Endothelial cell of umbilical vein (primary cell): ENCODE measurements around the gene KLK14. TPM values are rescaled to one million over a fixed set of nuclear protein-coding genes. Genes with fewer than 3 reads are reported as not detected.

ENCODE experiments used
- BruUV-seq: library from RNA; stranded (reverse); fragments of 400-500 nt; replicated peaks from 2 replicates; lab custom pipeline; 2021; lab: Mats Ljungman, UMichigan
- CTCF ChIA-PET: fragments of 300-600, 350-600 bp; sonication (Branson Sonifier 250); formaldehyde crosslinking; loops from one replicate; lab custom pipeline; 2021; ENCODE audit warnings: antibody characterized with exemption, inconsistent platforms; lab: Charles Lee
- POLR2A ChIA-PET: fragments of 300-600, 350-600 bp; sonication (Branson Sonifier 250); formaldehyde crosslinking; loops from one replicate; lab custom pipeline; 2021; ENCODE audit warnings: antibody characterized with exemption, inconsistent platforms; lab: Charles Lee
- DNase-seq: peaks from one replicate; pipeline ENCODE4 v3.0.0-alpha.2; 2011; ENCODE audit warnings: low read depth, low spot score
- FAIRE-seq: peaks from 2 replicates; lab custom pipeline; 2011; peaks lifted over from hg19 to GRCh38; lab: Jason Lieb, UNC
- H2AFZ ChIP-seq: 2 replicates; pipeline ENCODE4 v1.6.0; 2012; ENCODE audit warnings: low read depth, low read length, control low read depth, inconsistent platforms
- H3K27ac ChIP-seq: 2 replicates; pipeline ENCODE4 v1.5.1; 2011; ENCODE audit warnings: low read depth, mild to moderate bottlenecking, control low read depth, low read length, moderate library complexity; ENCODE audit not compliant: insufficient read depth
- H3K27me3 ChIP-seq, 2 experiments: 2 replicates each; pipeline versions ENCODE4 v1.6.0 to v1.6.1; 2011; ENCODE audit warnings: low read length in 2 of 2, mixed read lengths in 1 of 2; ENCODE audit not compliant: control insufficient read depth in 2 of 2, insufficient read depth in 2 of 2
- H3K36me3 ChIP-seq, 2 experiments: 2 replicates in 1 of 2; 3 replicates in 1 of 2; pipeline ENCODE4 v1.5.1; 2011; ENCODE audit warnings: low read length in 2 of 2, mild to moderate bottlenecking in 1 of 2, moderate library complexity in 1 of 2; ENCODE audit not compliant: control insufficient read depth in 2 of 2, insufficient read depth in 2 of 2; ENCODE audit errors: extremely low read depth in 1 of 2
- H3K4me1 ChIP-seq: 3 replicates; pipeline ENCODE4 v1.5.1; 2011; ENCODE audit warnings: mild to moderate bottlenecking, low read length; ENCODE audit not compliant: control insufficient read depth, insufficient read depth; ENCODE audit errors: extremely low read depth
- H3K4me2 ChIP-seq: 2 replicates; pipeline ENCODE4 v1.6.1; 2011; ENCODE audit warnings: low read length, control low read depth, mixed read lengths; ENCODE audit not compliant: insufficient read depth
- H3K4me3 ChIP-seq, 3 experiments: fragments of 200-600 bp in 1 of 3; sonication (generic), shearing (Covaris generic) in 1 of 3; replicated peaks in 1 of 3; 2 replicates each; pipeline ENCODE4 v1.5.1; 2011 to 2016; ENCODE audit warnings: control low read depth in 3 of 3, low read length in 3 of 3, mild to moderate bottlenecking in 2 of 3, inconsistent platforms in 1 of 3, low read depth in 1 of 3, moderate library complexity in 1 of 3; ENCODE audit not compliant: insufficient read depth in 1 of 3
- H3K79me2 ChIP-seq: 2 replicates; pipeline ENCODE4 v1.6.0; 2012; ENCODE audit warnings: low read length, inconsistent platforms; ENCODE audit not compliant: control insufficient read depth, insufficient read depth
- H3K9ac ChIP-seq: replicated peaks from 2 replicates; pipeline ENCODE3; 2011; ENCODE audit warnings: low read length, control low read depth; ENCODE audit not compliant: insufficient read depth; ENCODE audit errors: extremely low read depth
- H3K9me1 ChIP-seq: replicated peaks from 3 replicates; pipeline ENCODE4 v1.6.0; 2011; ENCODE audit warnings: mild to moderate bottlenecking, low read length; ENCODE audit not compliant: control insufficient read depth, insufficient read depth; ENCODE audit errors: extremely low read depth
- H3K9me3 ChIP-seq: replicated peaks from 2 replicates; pipeline ENCODE4 v1.5.1; 2012; ENCODE audit warnings: low read length, inconsistent platforms; ENCODE audit not compliant: control insufficient read depth, insufficient read depth
- H4K20me1 ChIP-seq: replicated peaks from 2 replicates; pipeline ENCODE3; 2011; ENCODE audit warnings: mild to moderate bottlenecking, low read length; ENCODE audit not compliant: control insufficient read depth, insufficient read depth; ENCODE audit errors: extremely low read depth
- EZH2 ChIP-seq: IDR thresholded peaks from 2 replicates; pipeline ENCODE4 v1.6.1; 2012; ENCODE audit warnings: borderline replicate concordance, low read depth, mild to moderate bottlenecking, moderate library complexity, low read length, inconsistent platforms; ENCODE audit not compliant: severe bottlenecking
- FOS ChIP-seq: IDR thresholded peaks from 2 replicates; pipeline ENCODE4 v1.6.1; 2011; ENCODE audit warnings: mild to moderate bottlenecking, low read length, moderate library complexity, borderline replicate concordance; ENCODE audit not compliant: insufficient read depth
- GATA2 ChIP-seq: IDR thresholded peaks from 2 replicates; pipeline ENCODE4 v1.7.0; 2011; ENCODE audit warnings: low read depth, mild to moderate bottlenecking, moderate library complexity, mixed read lengths, low read length; ENCODE audit not compliant: insufficient read length, insufficient read depth
- JUN ChIP-seq: IDR thresholded peaks from 2 replicates; pipeline ENCODE4 v1.6.1; 2011; ENCODE audit warnings: borderline replicate concordance, low read depth; ENCODE audit not compliant: insufficient read length, insufficient read depth
- MAX ChIP-seq: IDR thresholded peaks from 2 replicates; pipeline ENCODE4 v1.6.1; 2011; ENCODE audit not compliant: insufficient read depth, insufficient read length
- MYC ChIP-seq: IDR thresholded peaks from one replicate; pipeline ENCODE4 v1.6.1; 2011; ENCODE audit warnings: mild to moderate bottlenecking, low read depth, low read length
- POLR2A ChIP-seq: IDR thresholded peaks from 2 replicates; pipeline ENCODE4 v1.6.1; 2012; ENCODE audit warnings: low read depth, mild to moderate bottlenecking, control low read depth, low read length
- POLR2AphosphoS5 ChIP-seq: IDR thresholded peaks from 2 replicates; pipeline ENCODE4 v1.6.1; 2012; ENCODE audit warnings: low read depth, mild to moderate bottlenecking, control low read depth, low read length, moderate library complexity; ENCODE audit not compliant: insufficient read depth
- dilution Hi-C: fragments of 300-500 bp; cut with MboI; formaldehyde crosslinking; loops from one replicate; pipeline ENCODE4 v1.15.0; 2019; ENCODE audit warnings: low sequenced_read_pairs; ENCODE audit not compliant: extremely low pct_ligation_motif_present
- intact Hi-C: fragments of 100-400 bp; cut with micrococcal nuclease; formaldehyde crosslinking; loops from one replicate; pipeline ENCODE4 v1.10.0; 2022
- polyA plus RNA-seq, 4 experiments: library from polyadenylated mRNA; depleted of rRNA in 3 of 4; stranded (reverse) in 3 of 4; unstranded in 1 of 4; fragments of >200 nt; gene quantifications; 2 replicates each; pipeline versions ENCODE4 v1.2.1 to v1.2.3, GENCODE V29; 2011 to 2012; ENCODE audit warnings: missing spikeins in 1 of 4
- total RNA-seq: library from RNA; stranded (reverse); gene quantifications from 2 replicates; pipeline ENCODE4 v1.2.3, GENCODE V29; 2021
- TF ChIP-seq, protein P1 (sequence below), 2 donors: IDR thresholded peaks; 1 replicate in 1 of 2; 2 replicates in 1 of 2; pipeline ENCODE4 v1.5.1; 2011; ENCODE audit warnings: low read length in 2 of 2, mild to moderate bottlenecking in 2 of 2, moderate library complexity in 2 of 2, control low read depth in 1 of 2, inconsistent platforms in 1 of 2, low read depth in 1 of 2; ENCODE audit not compliant: insufficient read depth in 1 of 2; ENCODE audit errors: extremely low read depth in 1 of 2

Gene KLK14
- total and polyA plus RNA-seq, 2 donors (not counting 3 experiments of a cell fraction or from before 2014, with no cell fraction given) = 0.12 TPM; not detected in 1

GRCh38 chr19:51047031-51047335 lies 35.7 kb downstream of the KLK14 start:
- FAIRE-seq = no peak
- ChIA-PET CTCF (interaction anchor here (1.3 to 2.3 kb wide), 2 partner anchors 26 to 30 kb away, joined by 4 to 13 read pairs; no protein-coding TSS in a partner anchor), POLR2A (no interaction called here)
- no peak for TF ChIP-seq MYC
- TF ChIP-seq, protein P1, sequence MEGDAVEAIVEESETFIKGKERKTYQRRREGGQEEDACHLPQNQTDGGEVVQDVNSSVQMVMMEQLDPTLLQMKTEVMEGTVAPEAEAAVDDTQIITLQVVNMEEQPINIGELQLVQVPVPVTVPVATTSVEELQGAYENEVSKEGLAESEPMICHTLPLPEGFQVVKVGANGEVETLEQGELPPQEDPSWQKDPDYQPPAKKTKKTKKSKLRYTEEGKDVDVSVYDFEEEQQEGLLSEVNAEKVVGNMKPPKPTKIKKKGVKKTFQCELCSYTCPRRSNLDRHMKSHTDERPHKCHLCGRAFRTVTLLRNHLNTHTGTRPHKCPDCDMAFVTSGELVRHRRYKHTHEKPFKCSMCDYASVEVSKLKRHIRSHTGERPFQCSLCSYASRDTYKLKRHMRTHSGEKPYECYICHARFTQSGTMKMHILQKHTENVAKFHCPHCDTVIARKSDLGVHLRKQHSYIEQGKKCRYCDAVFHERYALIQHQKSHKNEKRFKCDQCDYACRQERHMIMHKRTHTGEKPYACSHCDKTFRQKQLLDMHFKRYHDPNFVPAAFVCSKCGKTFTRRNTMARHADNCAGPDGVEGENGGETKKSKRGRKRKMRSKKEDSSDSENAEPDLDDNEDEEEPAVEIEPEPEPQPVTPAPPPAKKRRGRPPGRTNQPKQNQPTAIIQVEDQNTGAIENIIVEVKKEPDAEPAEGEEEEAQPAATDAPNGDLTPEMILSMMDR (IDR thresholded peaks at IDR 0.05; ENCODE audit: extremely low read depth in 1 of 2, insufficient read depth in 1 of 2, low read depth in 1 of 2, low read length in 2 of 2) = no peak
- TF ChIP-seq POLR2AphosphoS5 = no peak
- TF ChIP-seq FOS = no peak
- no peak for TF ChIP-seq JUN
- TF ChIP-seq POLR2A = no peak
- TF ChIP-seq GATA2 = no peak
- no peak for TF ChIP-seq MAX
- no peak for TF ChIP-seq EZH2
- DNase-seq = no peak
- Histone ChIP-seq H3K79me2 (no peaks in the 10 kb centered on the region), H4K20me1 (no peaks in the 10 kb centered on the region), H3K4me2 (no peak overlapping the region), H3K4me3 (no peak overlapping the region), H3K9me3 (no peaks in the 10 kb centered on the region), H3K9me1 (no peaks in the 10 kb centered on the region), H3K9ac (no peak overlapping the region), H3K4me1 (no peaks in the 10 kb centered on the region), H2AFZ (no peak overlapping the region), H3K27ac (no peak overlapping the region), H3K36me3 (no peaks in the 10 kb centered on the region), H3K27me3 (no peaks in the 10 kb centered on the region)
- intact Hi-C loops (no loop called here), dilution Hi-C loops (no loop called here)
- no TSS peak for BruUV-seq
